ENCODE measurements around the gene OLFM4.

- no peak for TF ChIP-seq SIN3A (IDR thresholded peaks at IDR 0.05; ENCODE audit: borderline replicate concordance, insufficient read depth, low read depth, low read length)
- no peak for TF ChIP-seq POLR2AphosphoS5 (IDR thresholded peaks at IDR 0.05; ENCODE audit: low read depth, low read length)
- no peak for TF ChIP-seq CTCF (IDR thresholded peaks at IDR 0.05)
Observed at GRCh38 chr13:53020764-53021335, 7.8 kb upstream of the OLFM4 start.
